ENCODE results near the gene CDK16. TPM values are rescaled to one million over a fixed set of nuclear protein-coding genes. Genes with fewer than 3 reads are reported as not detected.

Gene CDK16
- total and polyA plus RNA-seq, 9 donors: 52.0 to 118 (median 101) TPM

DNA sequence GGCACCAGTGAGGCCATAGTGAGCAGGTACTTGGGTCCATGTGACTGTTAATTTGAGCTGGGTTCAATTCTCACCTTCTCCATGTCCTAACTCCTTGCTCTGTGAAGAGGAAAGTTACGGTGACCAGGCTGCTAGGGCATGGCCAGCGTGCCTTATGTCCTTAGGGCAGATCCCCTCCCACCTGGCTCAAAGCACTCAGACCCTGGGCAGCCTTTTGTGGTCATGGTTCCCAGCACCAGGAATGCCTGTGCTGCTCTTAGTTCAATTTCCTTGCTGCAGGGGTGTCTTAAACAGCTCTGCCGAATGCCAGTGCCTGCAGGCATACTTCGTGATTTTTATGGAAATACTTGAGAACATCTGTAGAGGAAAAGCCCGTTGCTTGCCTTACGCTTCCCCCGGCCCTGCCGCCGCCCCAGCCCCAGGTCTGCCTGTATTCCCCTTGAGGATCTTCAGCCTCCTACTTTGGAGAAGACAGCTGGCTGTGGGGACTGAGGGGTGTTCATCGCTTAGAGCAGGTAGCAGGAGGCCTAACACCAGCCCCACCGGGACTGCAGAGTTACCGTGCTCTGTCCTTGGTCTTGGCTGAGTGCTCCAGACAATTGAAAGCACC, 3.1 kb upstream of the CDK16 start:
- Histone ChIP-seq H3K27me3 (ENCODE audit: control insufficient read depth, insufficient read depth, low read length) (peaks cover 14% of the 10 kb centered on the region), H3K9me3 (replicated peaks; ENCODE audit: control insufficient read depth, low read depth, low read length) (no peaks in the 10 kb centered on the region), H3K4me3 (ENCODE audit: low read length) (no peak overlapping the region), H3K4me1 (ENCODE audit: control insufficient read depth, insufficient read depth, low read length) (peaks cover 31% of the 10 kb centered on the region), H3K27ac (ENCODE audit: low read length) (no peak overlapping the region), H3K36me3 (ENCODE audit: control insufficient read depth, insufficient read depth, low read length) (peaks cover 62% of the 10 kb centered on the region)
- no peak for DNase-seq
- 89% methylated on average over 12 of the region's 12 CpGs for WGBS (ENCODE audit: insufficient coverage)

DNA sequence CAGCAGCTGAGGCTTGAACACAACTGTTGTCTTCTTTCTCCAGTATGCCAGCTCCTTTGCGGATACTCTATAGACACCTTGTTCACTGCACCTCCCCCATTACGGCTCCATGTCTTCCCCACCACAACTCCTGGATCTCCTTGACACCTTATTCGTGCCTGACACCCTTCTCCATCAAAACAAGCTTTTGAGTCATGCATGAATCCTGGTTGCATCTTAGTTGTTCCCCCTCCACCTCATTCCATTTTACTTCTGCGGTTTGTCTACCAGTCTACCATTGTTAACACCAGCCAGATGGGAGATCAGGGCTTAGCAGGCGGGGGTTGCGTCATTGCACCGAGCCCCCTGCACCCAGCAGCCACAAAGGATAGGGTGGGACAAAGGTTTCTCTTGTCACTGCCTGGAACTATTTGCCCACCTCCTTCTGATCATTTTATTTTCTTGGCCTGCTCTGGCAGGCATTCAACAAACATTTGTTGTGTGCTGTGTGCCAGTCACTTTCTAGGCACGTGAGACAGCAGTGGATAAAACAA, 2.0 kb upstream of the CDK16 start:
- 92% methylated on average over 3 of the region's 8 CpGs for whole genome bisulfite sequencing (ENCODE audit: insufficient coverage)
- no peak for DNase-seq
- H3K4me3 ChIP-seq (ENCODE audit: low read length): no peak overlapping the region
- H3K9me3 ChIP-seq (replicated peaks; ENCODE audit: control insufficient read depth, low read depth, low read length): no peaks in the 10 kb centered on the region
- peaks cover 33% of the 10 kb centered on the region for H3K4me1 ChIP-seq (ENCODE audit: control insufficient read depth, insufficient read depth, low read length)
- peak overlapping the region; percentile 91 for H3K27ac ChIP-seq (ENCODE audit: low read length)
- peaks cover 53% of the 10 kb centered on the region for H3K36me3 ChIP-seq (ENCODE audit: control insufficient read depth, insufficient read depth, low read length)
- H3K27me3 ChIP-seq (ENCODE audit: control insufficient read depth, insufficient read depth, low read length): peaks cover 15% of the 10 kb centered on the region

DNA sequence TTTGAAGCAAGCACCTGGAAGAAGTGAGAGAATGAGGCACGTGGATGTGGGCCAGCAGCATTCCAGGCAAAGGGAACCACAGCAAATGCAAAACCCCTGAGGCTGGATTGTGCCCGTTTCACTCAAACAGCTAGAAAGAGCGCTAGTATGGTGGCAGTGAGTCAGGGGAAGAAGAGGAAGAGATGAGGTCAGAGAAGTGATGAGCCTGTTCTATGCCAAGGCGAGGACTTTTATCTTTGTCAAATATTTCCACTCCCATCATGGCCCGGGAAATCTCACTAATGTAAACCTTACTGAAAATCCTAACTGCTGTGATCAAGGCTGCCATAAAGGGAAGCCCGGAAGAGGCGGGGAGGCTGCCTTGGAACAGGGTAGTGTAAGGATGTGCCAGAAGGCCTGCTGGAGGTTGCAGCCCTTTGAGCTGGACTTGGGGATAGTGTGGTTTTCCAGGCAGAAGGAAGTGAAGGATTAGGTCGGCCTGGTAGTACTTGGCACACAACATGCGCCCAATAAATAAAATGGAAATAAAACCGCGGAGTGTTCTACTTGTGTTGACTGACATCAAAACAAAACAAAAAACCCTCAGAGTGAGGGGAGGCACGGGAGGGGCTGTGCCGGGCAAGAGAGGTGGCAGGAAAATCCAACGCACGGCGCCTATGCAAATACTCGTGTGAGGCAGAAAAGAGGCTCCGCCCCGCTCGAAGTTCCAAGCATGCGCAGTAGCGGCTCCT, 1.2 kb upstream of the CDK16 start:
- peak overlapping the region; percentile 91 for H3K27ac ChIP-seq (ENCODE audit: low read length)
- no peaks in the 10 kb centered on the region for H3K9me3 ChIP-seq (replicated peaks; ENCODE audit: control insufficient read depth, low read depth, low read length)
- H3K4me1 ChIP-seq (ENCODE audit: control insufficient read depth, insufficient read depth, low read length): peaks cover 33% of the 10 kb centered on the region
- H3K27me3 ChIP-seq (ENCODE audit: control insufficient read depth, insufficient read depth, low read length): peaks cover 14% of the 10 kb centered on the region
- peak; percentile 75 for DNase-seq
- peaks cover 52% of the 10 kb centered on the region for H3K36me3 ChIP-seq (ENCODE audit: control insufficient read depth, insufficient read depth, low read length)
- H3K4me3 ChIP-seq (ENCODE audit: low read length): peak overlapping the region; percentile 23
- WGBS (ENCODE audit: insufficient coverage): 15% methylated on average over 9 of the region's 22 CpGs

DNA sequence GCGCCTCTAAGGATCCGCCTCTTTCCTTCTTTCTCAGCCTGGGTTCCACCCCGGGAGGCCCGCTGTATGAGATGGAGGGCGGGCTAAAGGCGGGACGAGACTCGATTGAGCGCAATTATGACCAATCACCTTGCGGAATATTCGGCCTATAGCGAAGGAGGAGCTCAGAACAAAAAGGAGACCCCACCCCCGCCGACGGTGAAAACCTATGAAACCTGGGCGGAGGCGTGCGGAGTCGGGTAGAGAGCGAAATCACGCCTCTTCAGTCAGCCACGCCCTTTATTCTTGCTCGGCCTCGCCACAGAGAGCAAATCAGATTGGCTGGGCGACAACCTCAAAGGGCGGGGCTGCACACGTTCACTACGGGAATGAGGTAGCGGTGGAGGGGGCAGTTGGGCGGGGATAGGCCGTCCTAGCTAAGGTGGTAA, 615 bp upstream of the CDK16 start:
- peak; percentile 100 for DNase-seq
- 3% methylated on average over 21 of the region's 31 CpGs for WGBS (ENCODE audit: insufficient coverage)
- peak overlapping the region; percentile 75 for H3K4me3 ChIP-seq (ENCODE audit: low read length)
- H3K9me3 ChIP-seq (replicated peaks; ENCODE audit: control insufficient read depth, low read depth, low read length): no peaks in the 10 kb centered on the region
- peaks cover 11% of the 10 kb centered on the region for H3K27me3 ChIP-seq (ENCODE audit: control insufficient read depth, insufficient read depth, low read length)
- H3K4me1 ChIP-seq (ENCODE audit: control insufficient read depth, insufficient read depth, low read length): peaks cover 33% of the 10 kb centered on the region
- H3K36me3 ChIP-seq (ENCODE audit: control insufficient read depth, insufficient read depth, low read length): peaks cover 48% of the 10 kb centered on the region
- H3K27ac ChIP-seq (ENCODE audit: low read length): peak overlapping the region; percentile 98

DNA sequence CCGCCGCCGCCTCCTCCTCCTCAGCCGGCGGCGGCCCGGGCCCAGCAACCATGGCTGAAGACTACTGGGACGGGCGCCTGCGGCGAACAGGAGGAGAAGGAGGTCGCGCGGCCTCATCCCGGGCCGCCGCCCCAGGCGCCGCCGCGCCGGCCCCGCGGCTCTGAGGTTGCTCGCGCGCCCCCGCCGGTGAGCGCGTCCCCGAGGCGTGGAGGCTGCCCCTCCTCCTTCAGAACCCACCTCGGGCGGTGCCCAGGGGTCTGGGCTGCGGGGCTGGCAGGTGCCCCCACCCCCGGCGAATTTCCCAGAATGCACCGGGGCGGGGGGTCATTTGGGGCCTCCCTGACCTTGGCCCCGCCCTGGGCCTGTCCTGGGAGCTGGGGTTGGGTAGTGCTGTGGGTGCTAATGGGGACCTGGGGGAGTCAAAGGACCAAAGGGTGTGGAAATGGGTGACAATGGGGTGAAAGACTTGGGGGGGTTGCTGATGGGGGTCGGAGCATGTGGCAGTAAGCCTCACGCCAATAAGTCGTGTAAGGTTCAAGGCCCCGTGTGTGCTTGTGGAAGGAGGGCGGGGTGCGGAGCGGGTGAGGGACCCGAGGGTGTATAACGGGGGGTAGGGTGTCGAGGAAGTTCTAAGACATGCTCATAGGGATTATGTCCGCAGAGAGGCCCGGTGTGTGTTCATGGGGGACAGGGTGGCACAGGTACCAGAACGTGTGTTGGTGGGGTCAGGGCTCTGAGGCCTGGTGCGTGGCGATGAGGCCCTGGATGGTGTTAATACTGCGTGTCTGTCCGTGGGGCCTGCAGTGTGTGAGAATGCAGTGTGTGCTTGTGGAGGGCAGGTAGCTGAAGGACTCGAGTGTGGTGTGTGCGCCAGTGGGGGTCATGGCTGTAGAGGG, 687 bp downstream of the CDK16 start:
- peak; percentile 59 for DNase-seq
- WGBS (ENCODE audit: insufficient coverage): 15% methylated on average over 40 of the region's 60 CpGs

DNA sequence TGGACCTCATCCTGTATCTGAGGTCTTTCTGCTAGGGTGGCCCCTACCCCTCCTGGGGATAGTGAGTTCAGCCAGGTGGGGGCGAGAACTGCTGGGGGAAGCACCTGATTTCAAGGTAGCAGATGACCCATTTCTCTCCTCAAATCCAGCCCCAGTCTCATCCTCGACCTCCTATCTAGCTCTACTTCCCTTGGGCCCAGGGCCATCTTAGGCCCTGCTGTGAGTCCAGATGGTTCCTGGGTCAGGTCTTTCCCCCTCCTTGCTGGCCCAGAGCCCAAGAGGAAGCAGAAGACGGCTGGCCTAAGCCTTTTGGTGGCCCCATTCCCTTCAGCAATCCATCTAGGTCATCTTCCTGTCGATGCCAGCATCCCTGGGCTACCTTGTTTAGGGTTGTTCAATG, 3.3 kb downstream of the CDK16 start:
- Histone ChIP-seq H3K4me3 (ENCODE audit: low read length) (no peak overlapping the region), H3K27me3 (ENCODE audit: control insufficient read depth, insufficient read depth, low read length) (peaks cover 32% of the 10 kb centered on the region), H3K36me3 (ENCODE audit: control insufficient read depth, insufficient read depth, low read length) (peaks cover 49% of the 10 kb centered on the region), H3K9me3 (replicated peaks; ENCODE audit: control insufficient read depth, low read depth, low read length) (no peaks in the 10 kb centered on the region), H3K4me1 (ENCODE audit: control insufficient read depth, insufficient read depth, low read length) (peaks cover 25% of the 10 kb centered on the region), H3K27ac (ENCODE audit: low read length) (no peak overlapping the region)
- WGBS (ENCODE audit: insufficient coverage): 83% methylated on average over 2 of the region's 4 CpGs
- no peak for DNase-seq

More for the DNA sequence above, 687 bp downstream of the CDK16 start:
- peaks cover 29% of the 10 kb centered on the region for H3K4me1 ChIP-seq (ENCODE audit: control insufficient read depth, insufficient read depth, low read length)
- no peaks in the 10 kb centered on the region for H3K9me3 ChIP-seq (replicated peaks; ENCODE audit: control insufficient read depth, low read depth, low read length)
- H3K4me3 ChIP-seq (ENCODE audit: low read length): peak overlapping the region; percentile 75
- H3K27ac ChIP-seq (ENCODE audit: low read length): peak overlapping the region; percentile 98
- peaks cover 18% of the 10 kb centered on the region for H3K27me3 ChIP-seq (ENCODE audit: control insufficient read depth, insufficient read depth, low read length)
- peaks cover 48% of the 10 kb centered on the region for H3K36me3 ChIP-seq (ENCODE audit: control insufficient read depth, insufficient read depth, low read length)

DNA sequence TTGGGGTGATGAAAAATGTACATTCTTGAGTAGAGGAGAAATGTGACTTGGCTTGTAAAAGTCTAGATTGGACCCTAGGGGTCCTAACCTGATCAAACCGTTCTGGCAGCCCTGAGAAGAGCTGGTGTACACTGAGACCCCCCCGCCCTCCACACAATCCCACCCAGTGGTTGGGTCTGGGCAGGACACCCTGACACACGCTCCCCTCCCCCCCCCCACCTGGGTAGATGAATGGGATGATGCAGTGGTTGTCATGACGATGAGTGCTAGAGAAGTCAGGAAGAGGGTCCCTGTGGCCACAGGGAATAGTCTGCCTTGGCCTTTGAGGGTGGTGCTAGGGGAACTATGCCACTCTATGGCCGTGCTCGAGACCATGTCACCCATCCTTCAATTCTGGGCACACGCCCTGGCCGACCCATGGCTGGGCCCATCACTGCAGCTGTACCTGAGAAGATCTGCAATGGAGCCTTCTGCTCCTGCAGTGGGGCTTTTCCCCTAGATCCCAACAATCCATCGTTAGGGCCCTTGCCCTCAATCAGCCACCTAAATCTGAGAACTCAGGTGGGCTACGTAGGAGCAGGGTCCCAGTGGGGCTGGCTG, 4.4 kb downstream of the CDK16 start:
- Histone ChIP-seq H3K27ac (ENCODE audit: low read length) (no peak overlapping the region), H3K4me1 (ENCODE audit: control insufficient read depth, insufficient read depth, low read length) (peaks cover 17% of the 10 kb centered on the region), H3K9me3 (replicated peaks; ENCODE audit: control insufficient read depth, low read depth, low read length) (no peaks in the 10 kb centered on the region), H3K36me3 (ENCODE audit: control insufficient read depth, insufficient read depth, low read length) (peaks cover 56% of the 10 kb centered on the region), H3K27me3 (ENCODE audit: control insufficient read depth, insufficient read depth, low read length) (peaks cover 36% of the 10 kb centered on the region), H3K4me3 (ENCODE audit: low read length) (no peak overlapping the region)
- 92% methylated on average over 5 of the region's 10 CpGs for WGBS (ENCODE audit: insufficient coverage)
- no peak for DNase-seq

DNA sequence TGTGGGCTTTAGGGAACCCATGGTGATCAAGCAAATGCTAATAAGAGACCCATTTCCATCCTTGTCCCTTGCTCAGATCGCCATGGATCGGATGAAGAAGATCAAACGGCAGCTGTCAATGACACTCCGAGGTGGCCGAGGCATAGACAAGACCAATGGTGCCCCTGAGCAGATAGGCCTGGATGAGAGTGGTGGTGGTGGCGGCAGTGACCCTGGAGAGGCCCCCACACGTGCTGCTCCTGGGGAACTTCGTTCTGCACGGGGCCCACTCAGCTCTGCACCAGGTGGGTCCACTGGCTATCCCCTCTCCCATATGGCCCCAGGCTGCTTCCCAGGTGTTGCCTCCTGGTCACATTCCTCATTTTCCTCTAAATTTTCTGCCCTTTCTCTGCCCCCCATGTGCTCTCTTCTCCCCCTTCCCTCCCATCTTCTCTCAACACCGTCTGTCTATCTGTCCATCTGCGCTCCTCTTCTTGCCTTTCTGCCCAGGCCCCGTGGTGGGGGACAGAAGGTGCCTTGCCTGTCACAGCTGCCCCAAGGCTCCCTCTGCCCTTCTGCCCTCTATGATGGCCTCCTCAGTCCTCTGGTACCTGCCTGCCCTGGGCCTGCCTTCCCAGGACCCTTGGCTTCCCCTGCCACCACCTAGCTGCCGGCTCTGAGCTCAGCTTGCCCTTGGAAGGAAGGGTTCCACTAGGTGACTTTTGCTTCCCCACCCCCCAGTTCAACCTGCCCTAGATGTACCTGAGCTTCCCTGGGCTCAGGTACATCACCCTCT, 5.2 kb downstream of the CDK16 start:
- no peak for DNase-seq
- no peak overlapping the region for H3K4me3 ChIP-seq (ENCODE audit: low read length)
- peaks cover 17% of the 10 kb centered on the region for H3K4me1 ChIP-seq (ENCODE audit: control insufficient read depth, insufficient read depth, low read length)
- H3K36me3 ChIP-seq (ENCODE audit: control insufficient read depth, insufficient read depth, low read length): peaks cover 60% of the 10 kb centered on the region
- H3K27ac ChIP-seq (ENCODE audit: low read length): no peak overlapping the region
- no peaks in the 10 kb centered on the region for H3K9me3 ChIP-seq (replicated peaks; ENCODE audit: control insufficient read depth, low read depth, low read length)
- WGBS (ENCODE audit: insufficient coverage): 93% methylated on average over 11 of the region's 13 CpGs
- peaks cover 39% of the 10 kb centered on the region for H3K27me3 ChIP-seq (ENCODE audit: control insufficient read depth, insufficient read depth, low read length)

DNA sequence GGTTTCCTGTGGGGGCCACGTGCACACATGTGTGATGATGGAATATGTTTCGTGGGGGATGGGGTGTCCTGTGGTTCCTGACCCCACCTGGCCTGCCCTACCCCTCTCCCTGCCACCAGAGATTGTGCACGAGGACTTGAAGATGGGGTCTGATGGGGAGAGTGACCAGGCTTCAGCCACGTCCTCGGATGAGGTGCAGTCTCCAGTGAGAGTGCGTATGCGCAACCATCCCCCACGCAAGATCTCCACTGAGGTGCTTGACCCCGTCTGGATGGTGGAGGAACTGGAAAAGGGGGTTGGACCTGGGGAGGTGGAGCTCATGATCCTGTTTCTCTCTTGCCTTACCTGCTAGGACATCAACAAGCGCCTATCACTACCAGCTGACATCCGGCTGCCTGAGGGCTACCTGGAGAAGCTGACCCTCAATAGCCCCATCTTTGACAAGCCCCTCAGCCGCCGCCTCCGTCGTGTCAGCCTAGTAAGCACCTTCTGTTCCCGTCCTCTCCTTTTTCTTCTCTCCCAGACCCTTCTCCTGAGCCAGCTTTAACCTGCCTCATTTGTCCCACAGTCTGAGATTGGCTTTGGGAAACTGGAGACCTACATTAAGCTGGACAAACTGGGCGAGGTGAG, 5.9 kb downstream of the CDK16 start:
- H3K27me3 ChIP-seq (ENCODE audit: control insufficient read depth, insufficient read depth, low read length): peaks cover 43% of the 10 kb centered on the region
- no peak overlapping the region for H3K27ac ChIP-seq (ENCODE audit: low read length)
- no peak for DNase-seq
- H3K4me3 ChIP-seq (ENCODE audit: low read length): no peak overlapping the region
- H3K9me3 ChIP-seq (replicated peaks; ENCODE audit: control insufficient read depth, low read depth, low read length): no peaks in the 10 kb centered on the region
- H3K36me3 ChIP-seq (ENCODE audit: control insufficient read depth, insufficient read depth, low read length): peaks cover 67% of the 10 kb centered on the region
- 96% methylated on average over 13 of the region's 17 CpGs for WGBS (ENCODE audit: insufficient coverage)
- H3K4me1 ChIP-seq (ENCODE audit: control insufficient read depth, insufficient read depth, low read length): peaks cover 12% of the 10 kb centered on the region

Data from muscle of leg (tissue), 11 donors.